Fibroblast of lung (primary cell): ENCODE data around the gene OXSR1. TPM values are rescaled to one million over a fixed set of nuclear protein-coding genes. Genes with fewer than 3 reads are reported as not detected.

Experiments
- DNase-seq, 2 donors: peaks; one replicate each; pipeline versions ENCODE4 v3.0.0 to v3.0.0-alpha.2; 2010; ENCODE audit warnings: low read depth in 2 of 2
- H2AFZ ChIP-seq: 2 replicates; pipeline ENCODE4 v1.5.1; 2012; ENCODE audit warnings: low read length, control low read depth, inconsistent platforms
- H3K27ac ChIP-seq: 2 replicates; pipeline ENCODE4 v1.5.1; 2011; ENCODE audit warnings: low read length, control low read depth; ENCODE audit not compliant: insufficient read depth
- H3K27me3 ChIP-seq: 2 replicates; pipeline ENCODE4 v1.5.1; 2011; ENCODE audit warnings: mild to moderate bottlenecking, low read length; ENCODE audit not compliant: control insufficient read depth, insufficient read depth
- H3K36me3 ChIP-seq: 2 replicates; pipeline ENCODE4 v1.5.1; 2011; ENCODE audit warnings: low read length; ENCODE audit not compliant: control insufficient read depth, insufficient read depth
- H3K4me1 ChIP-seq: 2 replicates; pipeline ENCODE4 v1.5.1; 2011; ENCODE audit warnings: low read length; ENCODE audit not compliant: control insufficient read depth, insufficient read depth; ENCODE audit errors: extremely low read depth
- H3K4me2 ChIP-seq: 2 replicates; pipeline ENCODE4 v1.5.1; 2011; ENCODE audit warnings: low read length, control low read depth; ENCODE audit not compliant: insufficient read depth; ENCODE audit errors: extremely low read depth
- H3K4me3 ChIP-seq, 4 experiments: fragments of 200-600 bp in 1 of 4; sonication (generic) in 1 of 4; replicated peaks in 1 of 4; 2 replicates each; pipeline ENCODE4 v1.5.1; 2011 to 2016; ENCODE audit warnings: low read length in 4 of 4, low read depth in 3 of 4, mild to moderate bottlenecking in 3 of 4, control low read depth in 2 of 4, inconsistent platforms in 1 of 4, mixed read lengths in 1 of 4; ENCODE audit not compliant: insufficient read depth in 1 of 4; ENCODE audit errors: control extremely low read depth in 1 of 4
- H3K79me2 ChIP-seq: 2 replicates; pipeline ENCODE4 v1.5.1; 2012; ENCODE audit warnings: mild to moderate bottlenecking, low read length, inconsistent platforms; ENCODE audit not compliant: control insufficient read depth, insufficient read depth
- H3K9ac ChIP-seq: 2 replicates; pipeline ENCODE4 v1.5.1; 2011; ENCODE audit warnings: mild to moderate bottlenecking, low read length, control low read depth; ENCODE audit not compliant: insufficient read depth
- H3K9me3 ChIP-seq: 2 replicates; pipeline ENCODE4 v1.5.1; 2012; ENCODE audit warnings: low read depth, low read length; ENCODE audit not compliant: control insufficient read depth, insufficient read depth
- H4K20me1 ChIP-seq: 2 replicates; pipeline ENCODE4 v1.5.1; 2011; ENCODE audit warnings: low read length; ENCODE audit not compliant: control insufficient read depth, insufficient read depth; ENCODE audit errors: extremely low read depth
- EZH2 ChIP-seq: IDR thresholded peaks from 2 replicates; pipeline ENCODE4 v1.5.1; 2012; ENCODE audit warnings: low read length, control low read depth, mild to moderate bottlenecking; ENCODE audit errors: missing control alignments
- polyA plus RNA-seq, 2 donors: library from polyadenylated mRNA; depleted of rRNA in 1 of 2; stranded (reverse) in 1 of 2; unstranded in 1 of 2; fragments of >200 nt; gene quantifications; 2 replicates each; pipeline ENCODE4 v1.2.1, GENCODE V29; 2011 to 2012; ENCODE audit warnings: missing spikeins in 1 of 2
- total RNA-seq: library from RNA; depleted of rRNA; stranded (reverse); fragments of >200 nt; gene quantifications from 2 replicates; pipeline ENCODE4 v1.2.1, GENCODE V29; 2014
- TF ChIP-seq, protein P1 (sequence below), 2 donors: IDR thresholded peaks in 1 of 2; conservative IDR thresholded peaks in 1 of 2; 1 replicate in 1 of 2; 2 replicates in 1 of 2; pipeline ENCODE4 v1.5.1; 2011 to 2012; ENCODE audit warnings: low read length in 2 of 2, control low read depth in 1 of 2, inconsistent platforms in 1 of 2, low read depth in 1 of 2, mild to moderate bottlenecking in 1 of 2

OXSR1 gene
- total and polyA plus RNA-seq, 2 donors (not counting 1 experiment from before 2014, with no cell fraction given) = 32.7 to 45.2 TPM

DNA sequence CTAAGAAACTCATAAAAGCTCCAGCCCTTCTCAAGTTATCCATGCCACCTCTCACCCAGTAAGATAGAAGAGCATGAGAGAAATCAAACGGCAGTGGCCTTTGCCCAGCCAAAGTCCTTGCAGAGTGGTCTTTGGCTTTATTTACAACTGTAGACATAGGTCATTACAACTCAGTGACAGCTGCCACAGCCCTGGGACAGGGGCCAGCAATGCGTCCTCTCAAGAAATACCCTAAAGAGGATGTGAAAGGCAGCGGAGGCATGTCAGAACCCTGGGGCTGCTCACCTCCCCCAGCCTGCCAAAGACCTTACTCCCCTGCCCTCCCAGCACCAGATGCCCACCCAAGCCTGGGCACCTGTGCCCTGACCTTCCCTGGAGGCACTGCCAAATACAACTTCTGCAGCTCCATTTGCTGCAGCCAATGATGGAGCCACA lies 34.7 kb upstream of the OXSR1 start:
- H3K4me1 ChIP-seq = no peaks in the 10 kb centered on the region
- H3K79me2 ChIP-seq = peaks cover 2% of the 10 kb centered on the region
- no peak for DNase-seq
- H3K9ac ChIP-seq = no peak overlapping the region
- H3K4me2 ChIP-seq = no peak overlapping the region
- H3K4me3 ChIP-seq = no peak overlapping the region
- no peaks in the 10 kb centered on the region for H3K27me3 ChIP-seq
- no peaks in the 10 kb centered on the region for H3K9me3 ChIP-seq
- no peak overlapping the region for H3K27ac ChIP-seq
- H3K36me3 ChIP-seq = peaks cover 17% of the 10 kb centered on the region
- no peaks in the 10 kb centered on the region for H4K20me1 ChIP-seq
- H2AFZ ChIP-seq = no peak overlapping the region
- TF ChIP-seq, protein P1, sequence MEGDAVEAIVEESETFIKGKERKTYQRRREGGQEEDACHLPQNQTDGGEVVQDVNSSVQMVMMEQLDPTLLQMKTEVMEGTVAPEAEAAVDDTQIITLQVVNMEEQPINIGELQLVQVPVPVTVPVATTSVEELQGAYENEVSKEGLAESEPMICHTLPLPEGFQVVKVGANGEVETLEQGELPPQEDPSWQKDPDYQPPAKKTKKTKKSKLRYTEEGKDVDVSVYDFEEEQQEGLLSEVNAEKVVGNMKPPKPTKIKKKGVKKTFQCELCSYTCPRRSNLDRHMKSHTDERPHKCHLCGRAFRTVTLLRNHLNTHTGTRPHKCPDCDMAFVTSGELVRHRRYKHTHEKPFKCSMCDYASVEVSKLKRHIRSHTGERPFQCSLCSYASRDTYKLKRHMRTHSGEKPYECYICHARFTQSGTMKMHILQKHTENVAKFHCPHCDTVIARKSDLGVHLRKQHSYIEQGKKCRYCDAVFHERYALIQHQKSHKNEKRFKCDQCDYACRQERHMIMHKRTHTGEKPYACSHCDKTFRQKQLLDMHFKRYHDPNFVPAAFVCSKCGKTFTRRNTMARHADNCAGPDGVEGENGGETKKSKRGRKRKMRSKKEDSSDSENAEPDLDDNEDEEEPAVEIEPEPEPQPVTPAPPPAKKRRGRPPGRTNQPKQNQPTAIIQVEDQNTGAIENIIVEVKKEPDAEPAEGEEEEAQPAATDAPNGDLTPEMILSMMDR (conservative IDR thresholded peaks at IDR 0.05 in 1 of 2, IDR thresholded peaks at IDR 0.05 in 1 of 2; ENCODE audit: low read depth in 1 of 2, low read length in 2 of 2) = no peak
- TF ChIP-seq EZH2 = no peak

DNA sequence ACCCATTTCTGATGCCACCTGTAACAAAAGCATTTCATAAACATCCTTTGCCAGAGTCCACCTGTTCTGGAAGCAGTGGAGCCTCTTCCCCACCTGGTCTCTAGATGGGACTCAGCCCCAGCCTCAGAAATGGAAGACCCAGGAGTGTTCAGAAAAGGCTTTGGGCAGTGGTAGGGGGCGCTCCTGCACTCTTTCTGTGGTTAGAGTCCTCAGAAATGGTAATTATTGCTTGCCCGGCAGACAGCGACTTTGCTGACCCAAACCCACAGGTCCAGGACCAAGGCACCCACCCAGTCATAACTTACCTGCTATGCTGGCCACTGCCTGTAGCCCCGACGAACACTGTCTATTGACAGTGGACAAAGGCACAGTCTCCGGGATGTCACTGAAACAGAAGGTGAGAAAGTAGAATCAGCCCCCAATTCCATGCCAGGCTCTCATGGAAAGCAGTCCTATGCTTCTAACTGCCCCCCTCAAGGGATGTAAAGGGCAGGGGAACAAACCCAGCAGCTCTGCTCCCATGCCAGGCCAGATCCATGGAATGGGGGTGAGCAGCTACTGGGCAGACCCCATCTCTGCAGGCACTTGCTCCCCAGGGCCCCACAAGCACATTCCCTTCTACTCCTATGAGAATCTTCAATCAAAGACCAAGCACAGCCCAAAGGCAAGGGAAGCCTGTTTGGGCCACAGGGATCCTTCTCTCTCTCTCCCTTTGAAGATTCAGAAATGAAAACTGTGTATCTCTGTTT lies 33.5 kb upstream of the OXSR1 start:
- Histone ChIP-seq H3K4me3 (no peak overlapping the region), H3K9me3 (no peaks in the 10 kb centered on the region), H3K79me2 (peaks cover 10% of the 10 kb centered on the region), H4K20me1 (no peaks in the 10 kb centered on the region), H3K9ac (no peak overlapping the region), H2AFZ (no peak overlapping the region), H3K36me3 (peaks cover 13% of the 10 kb centered on the region), H3K27me3 (no peaks in the 10 kb centered on the region), H3K4me1 (no peaks in the 10 kb centered on the region), H3K4me2 (no peak overlapping the region), H3K27ac (no peak overlapping the region)
- peak; percentile 25 to 60 for DNase-seq
- TF ChIP-seq EZH2 = no peak
- TF ChIP-seq, protein P1 (conservative IDR thresholded peaks at IDR 0.05 in 1 of 2, IDR thresholded peaks at IDR 0.05 in 1 of 2; ENCODE audit: low read depth in 1 of 2, low read length in 2 of 2) = peak; percentile 51 to 76

DNA sequence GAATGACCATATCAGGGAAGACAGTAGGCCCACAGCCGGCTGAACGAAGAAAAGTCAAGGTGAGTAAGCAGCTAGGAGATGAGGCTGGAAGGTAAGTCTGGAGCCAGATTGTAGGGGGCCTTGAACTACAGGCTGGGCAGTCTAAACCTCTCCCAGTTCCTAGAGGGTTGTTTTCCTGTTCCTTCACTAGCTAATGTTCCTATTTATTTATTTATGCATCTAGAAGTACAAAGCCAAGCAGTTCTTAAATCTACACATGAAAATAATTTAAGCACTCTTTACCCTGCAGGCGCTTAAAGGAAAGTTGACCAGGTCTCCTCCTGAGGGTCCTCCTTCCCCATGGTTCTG lies 32.2 kb upstream of the OXSR1 start:
- DNase-seq = no peak
- Histone ChIP-seq H3K9me3 (no peaks in the 10 kb centered on the region), H3K79me2 (peaks cover 11% of the 10 kb centered on the region), H2AFZ (no peak overlapping the region), H3K4me1 (peaks cover 6% of the 10 kb centered on the region), H3K4me2 (no peak overlapping the region), H4K20me1 (no peaks in the 10 kb centered on the region), H3K27ac (no peak overlapping the region), H3K9ac (no peak overlapping the region), H3K27me3 (no peaks in the 10 kb centered on the region), H3K36me3 (peaks cover 5% of the 10 kb centered on the region), H3K4me3 (no peak overlapping the region)
- TF ChIP-seq, protein P1 (conservative IDR thresholded peaks at IDR 0.05 in 1 of 2, IDR thresholded peaks at IDR 0.05 in 1 of 2; ENCODE audit: low read depth in 1 of 2, low read length in 2 of 2) = no peak
- no peak for TF ChIP-seq EZH2
